GM18498 (cell line): ENCODE measurements around the gene EXD3.

Experiments used
- ATAC-seq: cut with Tn5 transposase; IDR thresholded peaks from one replicate; pipeline ENCODE4 v1.9.1; 2021; ENCODE audit warnings: mild to moderate bottlenecking, moderate library complexity; ENCODE audit not compliant: unreplicated experiment

Gene EXD3

GRCh38 chr9:137369061-137369787 lies 53.7 kb downstream of the EXD3 start:
- no peak for ATAC-seq

DNA sequence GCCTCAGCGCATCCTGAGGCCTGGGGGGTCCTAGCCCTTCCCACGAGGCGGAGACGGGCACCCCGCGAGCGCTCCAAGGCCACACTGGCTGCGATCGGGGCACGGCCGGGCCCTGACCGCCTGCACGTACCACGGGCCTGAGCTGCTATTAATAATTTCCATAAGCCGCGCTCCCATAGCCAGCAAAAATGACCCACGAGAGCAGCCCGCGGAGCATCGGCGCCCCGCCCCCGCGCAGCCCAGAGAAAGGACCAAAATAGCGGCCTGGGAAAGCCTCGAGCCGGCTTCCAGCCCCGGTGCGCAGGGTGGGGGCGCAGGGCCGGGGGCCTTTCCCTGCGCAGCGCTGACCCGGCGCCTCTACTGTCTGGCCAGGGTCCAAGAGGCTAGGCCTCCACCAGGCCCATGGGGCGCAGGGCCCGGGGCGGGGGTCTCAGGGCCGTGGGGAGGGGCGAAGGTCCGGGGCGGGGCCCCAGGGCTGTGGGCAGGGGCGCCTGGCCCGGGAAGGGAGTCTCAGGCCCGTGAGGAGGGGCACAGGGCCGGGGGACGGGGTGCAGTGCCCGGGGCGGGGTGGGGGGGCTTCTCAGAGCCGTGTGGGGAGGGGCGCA lies 54.4 kb downstream of the EXD3 start:
- ATAC-seq, result no peak

DNA sequence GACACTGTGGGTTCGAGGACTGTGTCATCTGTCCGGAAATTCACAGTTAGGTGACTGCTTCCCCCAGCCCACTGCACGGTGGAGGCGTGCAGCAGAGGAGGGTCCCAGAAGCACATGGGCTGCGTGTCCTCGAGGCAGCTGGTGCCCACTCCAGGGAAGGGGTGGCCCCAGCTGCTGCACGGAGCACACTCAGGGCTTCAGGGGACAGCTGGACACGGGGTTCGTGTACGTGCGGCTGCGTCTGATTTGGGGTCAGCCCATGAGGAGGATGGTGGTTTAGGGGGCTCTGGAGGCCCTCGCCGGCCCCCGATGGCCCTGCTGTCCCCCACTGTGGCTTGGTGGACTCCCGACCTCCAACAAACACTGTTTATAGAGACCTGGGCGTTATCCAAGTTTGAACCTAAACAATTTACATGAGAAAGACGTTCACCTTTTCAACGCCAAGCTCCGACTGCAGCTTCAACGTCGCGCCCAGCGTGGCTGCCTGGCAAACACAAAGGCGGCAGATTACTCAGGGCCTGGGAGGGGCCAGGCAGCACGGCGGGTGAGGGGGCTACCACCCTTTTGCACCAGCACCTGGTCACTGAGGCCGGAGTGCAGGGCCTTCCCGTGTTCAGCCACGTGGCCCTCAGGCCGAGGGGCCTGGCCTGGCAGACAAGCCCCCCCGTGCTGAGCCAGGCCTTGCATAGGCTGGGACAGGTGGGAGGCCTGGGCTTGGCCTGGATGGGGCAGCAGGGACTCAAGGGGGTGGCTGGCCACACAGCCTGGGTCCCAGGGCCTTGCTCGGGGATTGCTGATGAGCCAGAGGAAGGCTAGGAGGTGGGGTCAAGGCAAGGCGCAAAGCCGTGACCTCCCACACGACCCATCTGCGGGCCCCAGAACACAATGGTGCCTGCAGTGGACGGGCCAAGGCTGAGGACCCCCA lies 55.2 kb downstream of the EXD3 start:
- no peak for ATAC-seq

- no peak for ATAC-seq
These were observed 56.0 kb downstream of the EXD3 start for GRCh38 chr9:137366891-137367381.

DNA sequence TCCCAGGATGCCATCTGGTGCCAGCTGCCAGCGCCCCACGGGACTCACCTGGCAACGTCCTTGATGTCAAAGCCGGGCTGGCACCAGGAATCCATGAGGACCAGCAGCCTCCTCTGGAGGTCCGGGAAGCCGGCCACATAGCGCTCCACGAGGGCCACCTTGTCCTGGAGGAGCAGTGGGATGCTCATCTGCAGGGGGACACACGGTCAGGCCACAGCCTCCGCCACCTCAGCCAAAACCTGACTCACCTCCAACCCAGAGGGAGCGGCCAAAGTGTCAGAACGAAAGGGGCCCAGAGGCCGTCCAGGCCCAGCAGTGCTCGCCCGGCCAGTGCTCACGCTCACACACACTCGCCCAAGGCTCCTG lies 56.5 kb downstream of the EXD3 start:
- ATAC-seq, result no peak

DNA sequence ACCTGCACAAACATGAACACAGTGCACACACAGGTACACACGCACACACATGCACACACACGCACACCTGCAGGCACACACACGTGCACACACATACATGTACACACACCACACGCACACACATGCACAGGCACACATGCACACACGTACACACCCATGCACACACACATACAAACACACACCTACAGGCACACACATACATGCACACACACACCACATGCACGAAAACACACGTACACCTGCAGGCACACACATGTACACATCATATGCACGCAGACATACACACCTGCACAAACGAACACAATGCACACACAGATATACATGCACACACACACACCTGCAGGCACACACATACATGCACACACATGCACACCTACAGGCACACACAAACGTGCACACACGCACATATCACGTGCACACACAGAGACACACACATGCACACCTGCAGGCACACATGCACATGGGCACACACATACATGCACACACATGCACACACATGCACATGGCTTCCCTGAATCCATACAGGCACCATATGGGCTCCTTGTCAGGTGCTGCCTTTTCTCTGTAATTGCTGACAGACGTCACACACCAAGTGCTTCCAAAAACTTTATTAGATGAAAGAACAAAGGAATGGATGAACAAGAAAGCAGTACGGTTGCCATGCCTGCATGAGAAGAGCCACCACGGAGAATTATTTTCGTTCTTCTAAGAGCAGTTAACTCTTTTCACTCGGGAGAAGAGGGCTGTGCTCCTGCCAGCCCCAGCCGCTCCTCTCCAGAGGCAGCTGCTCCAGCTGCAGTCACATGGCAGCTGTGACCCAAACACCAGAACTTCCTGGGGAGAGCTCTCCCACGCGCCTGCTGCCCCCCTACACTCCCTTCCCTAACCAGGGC lies 57.2 kb downstream of the EXD3 start:
- no peak for ATAC-seq

DNA sequence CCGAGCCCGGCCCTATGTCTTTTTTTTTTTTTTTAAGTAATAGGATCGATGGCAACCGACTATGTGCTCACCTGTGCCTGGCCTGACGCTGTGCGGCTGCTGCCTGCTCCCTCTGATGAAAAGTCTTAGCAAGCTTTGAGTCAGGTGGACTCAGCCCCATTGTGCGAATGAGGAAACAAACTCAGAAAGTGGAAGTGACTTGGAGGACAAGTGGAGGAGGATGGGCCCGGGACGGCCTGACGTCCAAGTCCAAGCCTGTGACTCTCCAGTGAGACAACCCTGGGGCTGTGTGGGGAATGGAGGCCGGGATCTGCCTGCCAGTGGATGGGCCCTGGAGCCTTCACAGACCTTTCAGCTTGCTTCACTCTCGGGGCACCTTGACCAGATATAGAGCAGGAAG lies 57.9 kb downstream of the EXD3 start:
- no peak for ATAC-seq

- ATAC-seq, result no peak
These were observed 63.1 kb downstream of the EXD3 start for GRCh38 chr9:137359850-137360249.

DNA sequence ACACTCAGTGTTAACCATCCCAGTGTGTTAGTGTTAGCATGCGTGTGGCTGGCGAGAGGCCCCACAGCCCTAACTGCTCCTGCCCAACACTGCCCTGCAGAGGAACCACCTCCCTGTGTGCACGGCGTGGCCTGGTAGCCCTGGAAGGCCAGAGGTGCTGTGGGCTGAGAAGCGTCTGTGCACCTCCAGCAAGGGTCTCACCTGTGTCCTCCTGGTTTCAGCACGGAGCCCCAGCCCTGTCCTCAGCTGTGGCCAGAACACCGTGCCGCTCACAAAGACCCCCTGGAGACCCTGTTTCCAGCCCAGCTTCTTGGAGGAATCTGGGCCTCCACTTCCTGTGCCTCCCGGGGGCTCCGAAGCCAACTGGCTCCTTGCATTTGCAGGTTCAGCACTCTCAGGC lies 64.8 kb downstream of the EXD3 start:
- ATAC-seq, result no peak

DNA sequence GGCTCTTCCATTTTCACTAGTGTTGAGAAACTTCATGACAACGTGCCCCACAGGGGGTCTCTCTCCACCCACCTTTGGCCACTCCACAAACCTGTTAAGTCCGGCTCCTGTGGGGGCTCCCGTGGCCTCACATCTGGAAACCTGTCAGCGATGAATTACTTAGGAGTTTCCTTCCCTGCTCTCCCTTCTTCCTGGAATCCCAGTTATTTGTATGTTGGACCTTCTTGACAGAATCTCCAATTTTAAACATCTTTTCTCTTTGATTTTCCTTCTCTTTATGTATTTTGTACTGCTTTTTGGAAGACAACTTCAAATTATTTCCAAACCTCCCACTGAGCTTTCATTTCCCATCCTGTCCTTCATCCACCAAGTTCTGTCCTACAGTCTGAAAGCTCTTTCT lies 65.8 kb downstream of the EXD3 start:
- no peak for ATAC-seq

GRCh38 chr9:137355761-137356365 lies 67.1 kb downstream of the EXD3 start:
- no peak for ATAC-seq

DNA sequence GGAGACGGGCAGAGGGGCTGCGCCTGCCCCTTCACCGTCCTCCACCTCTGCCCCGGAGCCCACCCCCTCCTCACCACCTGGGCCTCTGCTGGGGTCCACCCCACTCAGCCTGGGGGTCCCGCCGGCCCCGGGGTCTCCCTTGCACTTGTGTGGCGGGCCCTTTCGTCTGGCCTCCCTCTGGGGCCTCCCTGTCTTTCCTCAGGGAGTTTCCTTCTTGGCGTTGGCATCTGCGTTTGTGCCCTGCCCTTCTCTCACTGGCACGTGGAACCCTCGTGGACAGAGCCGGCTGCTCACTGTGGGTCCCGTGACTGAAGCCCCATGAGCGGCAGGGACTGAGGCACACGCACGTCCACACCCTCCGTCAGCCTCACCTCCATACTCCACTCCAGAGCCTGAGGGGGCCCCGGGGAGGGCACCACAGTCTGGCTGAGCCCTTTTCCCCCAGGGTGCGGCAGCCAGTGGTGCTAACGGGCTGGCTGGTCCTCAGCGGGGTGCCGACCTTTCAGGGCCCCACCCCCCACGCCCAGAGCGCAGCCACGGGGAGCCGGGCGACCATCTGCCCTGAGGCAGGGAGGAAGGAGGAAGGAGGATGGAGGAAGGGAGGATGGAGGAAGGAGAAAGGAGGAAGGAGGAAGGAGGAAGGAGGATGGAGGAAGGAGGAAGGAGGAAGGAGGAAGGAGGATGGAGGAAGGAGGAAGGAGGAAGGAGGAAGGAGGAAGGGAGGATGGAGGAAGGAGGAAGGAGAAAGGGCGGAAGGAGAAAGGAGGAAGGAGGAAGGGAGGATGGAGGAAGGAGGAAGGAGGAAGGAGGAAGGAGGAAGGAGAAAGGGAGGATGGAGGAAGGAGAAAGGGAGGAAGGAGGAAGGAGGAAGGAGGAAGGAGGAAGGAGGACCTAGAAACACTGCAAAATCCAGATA lies 67.9 kb downstream of the EXD3 start:
- no peak for ATAC-seq

GRCh38 chr9:137354153-137354844 lies 68.7 kb downstream of the EXD3 start:
- ATAC-seq, result no peak

DNA sequence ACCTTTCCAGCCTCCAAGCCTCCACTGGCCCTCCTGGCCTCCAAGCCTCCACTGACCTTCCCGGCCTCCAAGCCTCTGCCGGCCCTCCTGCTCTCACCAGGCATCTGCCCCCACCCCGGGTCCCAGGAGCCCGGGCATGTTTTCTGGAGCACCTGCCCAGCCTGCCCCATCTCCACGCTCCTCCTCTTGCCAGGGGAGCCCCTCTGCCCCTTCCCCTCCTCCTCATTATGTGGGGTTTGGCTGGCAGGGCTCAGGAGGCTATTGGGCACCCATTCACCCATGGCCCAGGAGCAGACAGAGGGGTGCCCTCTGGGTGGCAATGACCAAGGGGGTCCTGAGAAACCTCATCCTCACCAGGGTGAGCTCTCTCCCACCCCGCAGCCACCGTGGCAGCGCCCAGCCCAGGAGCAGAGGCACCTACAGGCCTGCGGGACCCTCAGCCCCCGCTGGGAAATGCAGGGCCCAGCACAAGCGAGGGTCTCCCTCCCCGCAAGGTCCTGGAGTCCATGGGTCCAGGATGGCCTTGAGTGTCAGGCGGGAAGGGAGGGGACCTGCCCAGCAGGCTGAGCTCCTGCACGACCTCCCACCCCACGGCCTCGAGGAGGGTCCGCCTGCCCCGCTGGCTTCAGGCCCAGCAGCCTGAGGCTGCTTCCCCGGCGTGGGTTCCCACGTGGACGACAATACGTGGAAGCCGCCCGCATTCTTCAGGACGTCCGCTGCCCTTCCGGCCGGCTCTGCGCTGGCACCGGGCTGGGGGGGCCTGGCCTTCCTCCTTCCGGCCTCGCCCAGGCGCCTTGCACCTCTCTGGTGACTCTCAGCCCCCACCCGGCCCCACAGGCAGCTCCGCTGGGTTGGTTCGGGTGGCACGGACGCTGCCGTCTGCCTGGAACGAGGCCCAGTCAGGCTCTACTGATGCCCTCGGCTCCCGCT lies 69.5 kb downstream of the EXD3 start:
- ATAC-seq, result no peak

- ATAC-seq, result no peak
These were observed 70.3 kb downstream of the EXD3 start for GRCh38 chr9:137352511-137353222.

- no peak for ATAC-seq
These were observed 71.0 kb downstream of the EXD3 start for GRCh38 chr9:137351781-137352501.
